Measurements from ENCODE around the gene SRM.

GRCh38 chr1:11013160-11013531, 46.7 kb downstream of the SRM start:
- TF ChIP-seq CTCF (IDR thresholded peaks at IDR 0.05) (no peak), POLR2A (IDR thresholded peaks at IDR 0.05) (no peak)
